NCI-H460 (cell line): ENCODE measurements around the gene UGGT2. TPM values are rescaled to one million over a fixed set of nuclear protein-coding genes. Genes with fewer than 3 reads are reported as not detected.

Experiments
- DNase-seq: peaks from one replicate; pipeline ENCODE4 v3.0.0-alpha.2; 2016; ENCODE audit warnings: low read depth; ENCODE audit errors: extremely low read depth
- small RNA-seq, 2 experiments: library from RNA; depleted of rRNA; stranded (forward); fragments of <200 nt; gene quantifications; one replicate each; pipeline ENCODE3, GENCODE V24; 2014
- total RNA-seq: library from RNA; depleted of rRNA; stranded (reverse); fragments of >200 nt; shearing (Covaris generic); gene quantifications from 2 replicates; pipeline ENCODE4 v1.2.3, GENCODE V29; 2014; rRNA removed

The UGGT2 gene
- total RNA-seq, 1 experiment from 2014 or later, result 44.4 TPM

DNA sequence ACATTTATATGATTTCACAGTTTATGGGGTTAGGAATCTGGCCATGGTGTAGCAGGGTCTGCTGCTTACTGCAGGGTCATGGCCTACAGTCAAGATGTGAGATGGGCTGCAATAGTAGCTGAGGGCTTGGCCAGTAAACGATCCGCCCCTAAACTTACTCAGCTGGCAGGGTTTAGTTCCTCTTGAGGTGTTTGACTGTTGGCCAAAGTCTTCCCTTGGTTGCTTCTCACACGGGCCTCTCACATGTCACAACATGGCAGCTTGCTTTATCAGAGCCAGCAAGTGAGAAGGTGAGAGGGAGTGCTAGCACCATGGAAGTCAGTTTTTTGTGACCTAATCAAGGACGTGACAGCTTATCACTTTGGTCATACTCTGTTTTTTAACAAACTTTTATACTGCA is 299.1 kb downstream of the UGGT2 start:
- no peak for DNase-seq

DNA sequence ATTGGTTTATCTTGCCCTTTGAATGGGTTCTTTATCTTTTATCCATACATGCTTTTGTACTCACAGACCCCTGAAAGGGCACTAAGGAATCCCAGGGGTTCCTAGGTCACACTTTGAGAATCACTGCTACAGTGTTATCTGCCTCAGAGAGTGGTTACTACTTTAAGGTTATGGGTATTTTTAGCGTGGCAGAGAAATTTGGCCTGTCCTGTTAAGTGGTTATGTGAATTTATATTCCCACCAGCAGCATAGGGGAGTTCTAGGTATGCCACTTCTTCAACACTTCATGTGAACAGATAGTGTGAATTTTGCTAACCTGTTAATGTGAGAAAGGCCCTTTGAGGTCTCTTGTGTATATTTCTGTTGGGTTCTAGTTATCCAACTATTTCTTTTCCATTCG is 300.5 kb downstream of the UGGT2 start:
- no peak for DNase-seq

Small RNA genes within 50 kb of the gene (small RNA-seq; reads per million reads assigned to genes)
- gene HMGN1P24, result 0 reads per million in 2 experiments

Other genes with a start within 250 kb of the UGGT2 start
- gene HS6ST3, start 36.7 kb upstream of the UGGT2 start, total RNA-seq, result not detected in 2 replicates